Measurements from ENCODE around the gene PGA4. TPM values are rescaled to one million over a fixed set of nuclear protein-coding genes. Genes with fewer than 3 reads are reported as not detected.
A peak's percentile ranks its signal among the peaks of the same experiment; 100 is the strongest.
"Not testable (repeated sequence)": the region's sequence is repeated elsewhere in the genome, so short reads cannot be mapped to it uniquely, and the experiment has no call there.

Gene PGA4
- not detected for total RNA-seq

- intact Hi-C loops (cut with DNase I); ATAC-seq; DNase-seq (ENCODE audit: low spot score): not testable (repeated sequence)
Observed at GRCh38 chr11:61222047-61222446, at the start of gene PGA4. Gene PGA4 (plus strand): TSS chr11:61222347. CDS start chr11:61222401, 54 bp downstream.

GRCh38 chr11:61172356-61172755, 49.8 kb upstream of the PGA4 start:
- ATAC-seq = no peak
- intact Hi-C loops (cut with DNase I) = no loop called here
- peak; percentile 14 for DNase-seq (ENCODE audit: low spot score)

GRCh38 chr11:61172888-61173287, 49.3 kb upstream of the PGA4 start:
- intact Hi-C loops (cut with DNase I) = no loop called here
- peak; percentile 21 for DNase-seq (ENCODE audit: low spot score)
- ATAC-seq = no peak

GRCh38 chr11:61173456-61173855, 48.7 kb upstream of the PGA4 start:
- intact Hi-C loops (cut with DNase I) = no loop called here
- ATAC-seq (no peak), DNase-seq (ENCODE audit: low spot score) (peak; percentile 2)

GRCh38 chr11:61174273-61174672, 47.9 kb upstream of the PGA4 start:
- intact Hi-C loops (cut with DNase I) = no loop called here
- ATAC-seq (no peak), DNase-seq (ENCODE audit: low spot score) (peak; percentile 23)

- peak; percentile 31 for DNase-seq (ENCODE audit: low spot score)
- intact Hi-C loops (cut with DNase I) = no loop called here
- ATAC-seq = no peak
Observed at GRCh38 chr11:61174949-61175348, 47.2 kb upstream of the PGA4 start.

GRCh38 chr11:61176446-61176845, 45.7 kb upstream of the PGA4 start:
- intact Hi-C loops (cut with DNase I) = no loop called here
- ATAC-seq (no peak), DNase-seq (ENCODE audit: low spot score) (peak; percentile 14)

- intact Hi-C loops (cut with DNase I) = not testable (repeated sequence)
Observed at GRCh38 chr11:61180205-61180604, 41.9 kb upstream of the PGA4 start.

GRCh38 chr11:61181489-61181888, 40.7 kb upstream of the PGA4 start:
- intact Hi-C loops (cut with DNase I) = no loop called here
- ATAC-seq = no peak
- DNase-seq (ENCODE audit: low spot score) = no peak

More at GRCh38 chr11:61180205-61180604, 41.9 kb upstream of the PGA4 start:
- not testable (repeated sequence) for ATAC-seq
- DNase-seq (ENCODE audit: low spot score) = peak; percentile 18

GRCh38 chr11:61183645-61184044, 38.5 kb upstream of the PGA4 start:
- no peak for DNase-seq (ENCODE audit: low spot score)
- intact Hi-C loops (cut with DNase I) = no loop called here
- ATAC-seq = no peak

GRCh38 chr11:61186504-61186903, 35.6 kb upstream of the PGA4 start:
- intact Hi-C loops (cut with DNase I) = no loop called here
- ATAC-seq (no peak), DNase-seq (ENCODE audit: low spot score) (no peak)

GRCh38 chr11:61187505-61188130, 34.5 kb upstream of the PGA4 start:
- intact Hi-C loops (cut with DNase I) = no loop called here

GRCh38 chr11:61189933-61190332, 32.2 kb upstream of the PGA4 start:
- ATAC-seq = no peak
- intact Hi-C loops (cut with DNase I) = no loop called here
- no peak for DNase-seq (ENCODE audit: low spot score)

More at GRCh38 chr11:61187505-61188130, 34.5 kb upstream of the PGA4 start:
- ATAC-seq = peak; percentile 72
- peak; percentile 85 for DNase-seq (ENCODE audit: low spot score)

GRCh38 chr11:61193596-61193995, 28.6 kb upstream of the PGA4 start:
- ATAC-seq = no peak
- DNase-seq (ENCODE audit: low spot score) = no peak
- intact Hi-C loops (cut with DNase I) = no loop called here

GRCh38 chr11:61194169-61194671, 27.9 kb upstream of the PGA4 start:
- intact Hi-C loops (cut with DNase I) = no loop called here
- DNase-seq (ENCODE audit: low spot score) (no peak), ATAC-seq (no peak)

GRCh38 chr11:61194981-61195695, 27.0 kb upstream of the PGA4 start:
- ATAC-seq (no peak), DNase-seq (ENCODE audit: low spot score) (no peak)
- intact Hi-C loops (cut with DNase I) = no loop called here

GRCh38 chr11:61195719-61196118, 26.4 kb upstream of the PGA4 start:
- intact Hi-C loops (cut with DNase I) = no loop called here
- ATAC-seq (no peak), DNase-seq (ENCODE audit: low spot score) (no peak)

- DNase-seq (ENCODE audit: low spot score) = peak; percentile 2
- ATAC-seq = no peak
- intact Hi-C loops (cut with DNase I) = no loop called here
Observed at GRCh38 chr11:61198361-61198760, 23.8 kb upstream of the PGA4 start.

- DNase-seq (ENCODE audit: low spot score) (peak; percentile 2), ATAC-seq (no peak)
- intact Hi-C loops (cut with DNase I) = no loop called here
Observed at GRCh38 chr11:61198948-61199523, 23.1 kb upstream of the PGA4 start.

- DNase-seq (ENCODE audit: low spot score) (peak; percentile 27), ATAC-seq (no peak)
- intact Hi-C loops (cut with DNase I) = no loop called here
Observed at GRCh38 chr11:61201476-61201875, 20.7 kb upstream of the PGA4 start.

Data from sciatic nerve (tissue), 2 donors.